GM19468 (cell line): ENCODE measurements around the gene PPDPF.
"Not testable (repeated sequence)": the region's sequence is repeated elsewhere in the genome, so short reads cannot be mapped to it uniquely, and the experiment has no call there.

Experiments
- ATAC-seq: cut with Tn5 transposase; IDR thresholded peaks from one replicate; pipeline ENCODE4 v1.9.1; 2021; ENCODE audit warnings: mild to moderate bottlenecking, moderate library complexity, moderate number of reproducible peaks; ENCODE audit not compliant: unreplicated experiment; ENCODE audit errors: extremely low read depth

The PPDPF gene

GRCh38 chr20:63520504-63520933 lies at the start of gene PPDPF:
Gene PPDPF (plus strand): TSS chr20:63520765. CDS start chr20:63521309, 544 bp downstream.
- peak; percentile 57 for ATAC-seq

- ATAC-seq = no peak
These were observed 49.4 kb upstream of the PPDPF start for GRCh38 chr20:63471002-63471716.

- no peak for ATAC-seq
These were observed 48.9 kb upstream of the PPDPF start for GRCh38 chr20:63471717-63471980.

GRCh38 chr20:63471981-63472831 lies 48.4 kb upstream of the PPDPF start, which contains the start of gene KCNQ2:
Gene KCNQ2 (minus strand): TSS chr20:63472655. CDS start chr20:63472463, 192 bp downstream.
- no peak for ATAC-seq

- ATAC-seq = no peak
These were observed 47.6 kb upstream of the PPDPF start for GRCh38 chr20:63472862-63473390.

- ATAC-seq = no peak
These were observed 46.8 kb upstream of the PPDPF start for GRCh38 chr20:63473555-63474449.

GRCh38 chr20:63475209-63475608 lies 45.4 kb upstream of the PPDPF start:
- no peak for ATAC-seq

GRCh38 chr20:63477061-63477616 lies 43.4 kb upstream of the PPDPF start:
- no peak for ATAC-seq

- ATAC-seq = no peak
These were observed 42.6 kb upstream of the PPDPF start for GRCh38 chr20:63477944-63478343.

- ATAC-seq = no peak
These were observed 41.9 kb upstream of the PPDPF start for GRCh38 chr20:63478346-63479302.

- not testable (repeated sequence) for ATAC-seq
These were observed 40.7 kb upstream of the PPDPF start for GRCh38 chr20:63479695-63480419.

GRCh38 chr20:63481503-63481902 lies 39.1 kb upstream of the PPDPF start:
- ATAC-seq = no peak

- ATAC-seq = no peak
These were observed 38.5 kb upstream of the PPDPF start for GRCh38 chr20:63482021-63482587.

- ATAC-seq = no peak
These were observed 36.7 kb upstream of the PPDPF start for GRCh38 chr20:63483834-63484233.

- ATAC-seq = no peak
These were observed 36.3 kb upstream of the PPDPF start for GRCh38 chr20:63484236-63484635.

- no peak for ATAC-seq
These were observed 35.7 kb upstream of the PPDPF start for GRCh38 chr20:63484651-63485403.

GRCh38 chr20:63486300-63486855 lies 34.2 kb upstream of the PPDPF start:
- no peak for ATAC-seq
